D721Med (cell line): ENCODE measurements around the gene USP11.

Experiments used
- DNase-seq: peaks from one replicate; pipeline ENCODE4 v3.0.0; 2011; ENCODE audit warnings: low spot score; ENCODE audit not compliant: insufficient read length
- FAIRE-seq: peaks from 2 replicates; lab custom pipeline; 2011; peaks lifted over from hg19 to GRCh38; lab: Jason Lieb, UNC
- TF ChIP-seq, protein P1 (sequence below): IDR thresholded peaks from 2 replicates; pipeline ENCODE4 v1.5.1; 2012; ENCODE audit warnings: mild to moderate bottlenecking, control low read depth; ENCODE audit not compliant: insufficient read depth; ENCODE audit errors: missing control alignments

The USP11 gene

DNA sequence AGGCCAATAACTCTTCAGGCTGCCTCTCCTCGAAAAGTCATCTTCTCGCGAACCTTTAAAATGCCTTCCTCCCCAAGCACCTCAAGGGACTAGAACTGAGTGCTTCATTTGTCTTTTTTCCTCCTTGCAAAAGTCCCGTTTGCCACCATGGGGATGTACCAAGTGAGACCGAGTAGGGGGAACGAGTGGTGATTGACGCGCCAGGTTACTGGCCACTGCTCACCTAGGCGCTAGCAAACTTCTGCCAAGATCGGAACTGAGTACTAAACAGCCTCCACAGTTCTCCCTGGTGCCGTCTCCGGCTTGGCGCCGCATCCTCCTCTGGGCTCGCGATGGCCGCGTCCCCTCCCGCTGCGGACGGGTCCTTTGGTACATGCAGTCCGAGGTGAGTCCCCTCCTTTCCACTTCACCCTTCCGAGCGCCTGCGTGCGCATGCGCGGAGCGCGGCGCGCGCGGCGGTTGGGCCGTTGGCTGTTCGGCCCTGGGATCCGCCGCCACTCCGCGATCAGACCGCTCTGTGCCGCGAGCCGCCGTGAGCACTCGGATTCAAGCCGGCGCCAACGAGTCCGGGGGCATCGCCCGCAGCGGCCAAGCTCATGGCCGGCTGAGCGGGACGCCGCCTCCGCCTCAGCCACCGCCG lies 14.4 kb upstream of the USP11 start, which contains the start of gene CDK16:
Gene CDK16 (plus strand): TSS at position 402 of the 640 bp plus-strand sequence. CDS start 4,877 bp downstream, outside the sequence.
- DNase-seq: peak; percentile 64
- TF ChIP-seq, protein P1, sequence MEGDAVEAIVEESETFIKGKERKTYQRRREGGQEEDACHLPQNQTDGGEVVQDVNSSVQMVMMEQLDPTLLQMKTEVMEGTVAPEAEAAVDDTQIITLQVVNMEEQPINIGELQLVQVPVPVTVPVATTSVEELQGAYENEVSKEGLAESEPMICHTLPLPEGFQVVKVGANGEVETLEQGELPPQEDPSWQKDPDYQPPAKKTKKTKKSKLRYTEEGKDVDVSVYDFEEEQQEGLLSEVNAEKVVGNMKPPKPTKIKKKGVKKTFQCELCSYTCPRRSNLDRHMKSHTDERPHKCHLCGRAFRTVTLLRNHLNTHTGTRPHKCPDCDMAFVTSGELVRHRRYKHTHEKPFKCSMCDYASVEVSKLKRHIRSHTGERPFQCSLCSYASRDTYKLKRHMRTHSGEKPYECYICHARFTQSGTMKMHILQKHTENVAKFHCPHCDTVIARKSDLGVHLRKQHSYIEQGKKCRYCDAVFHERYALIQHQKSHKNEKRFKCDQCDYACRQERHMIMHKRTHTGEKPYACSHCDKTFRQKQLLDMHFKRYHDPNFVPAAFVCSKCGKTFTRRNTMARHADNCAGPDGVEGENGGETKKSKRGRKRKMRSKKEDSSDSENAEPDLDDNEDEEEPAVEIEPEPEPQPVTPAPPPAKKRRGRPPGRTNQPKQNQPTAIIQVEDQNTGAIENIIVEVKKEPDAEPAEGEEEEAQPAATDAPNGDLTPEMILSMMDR: no peak
- FAIRE-seq: no peak

DNA sequence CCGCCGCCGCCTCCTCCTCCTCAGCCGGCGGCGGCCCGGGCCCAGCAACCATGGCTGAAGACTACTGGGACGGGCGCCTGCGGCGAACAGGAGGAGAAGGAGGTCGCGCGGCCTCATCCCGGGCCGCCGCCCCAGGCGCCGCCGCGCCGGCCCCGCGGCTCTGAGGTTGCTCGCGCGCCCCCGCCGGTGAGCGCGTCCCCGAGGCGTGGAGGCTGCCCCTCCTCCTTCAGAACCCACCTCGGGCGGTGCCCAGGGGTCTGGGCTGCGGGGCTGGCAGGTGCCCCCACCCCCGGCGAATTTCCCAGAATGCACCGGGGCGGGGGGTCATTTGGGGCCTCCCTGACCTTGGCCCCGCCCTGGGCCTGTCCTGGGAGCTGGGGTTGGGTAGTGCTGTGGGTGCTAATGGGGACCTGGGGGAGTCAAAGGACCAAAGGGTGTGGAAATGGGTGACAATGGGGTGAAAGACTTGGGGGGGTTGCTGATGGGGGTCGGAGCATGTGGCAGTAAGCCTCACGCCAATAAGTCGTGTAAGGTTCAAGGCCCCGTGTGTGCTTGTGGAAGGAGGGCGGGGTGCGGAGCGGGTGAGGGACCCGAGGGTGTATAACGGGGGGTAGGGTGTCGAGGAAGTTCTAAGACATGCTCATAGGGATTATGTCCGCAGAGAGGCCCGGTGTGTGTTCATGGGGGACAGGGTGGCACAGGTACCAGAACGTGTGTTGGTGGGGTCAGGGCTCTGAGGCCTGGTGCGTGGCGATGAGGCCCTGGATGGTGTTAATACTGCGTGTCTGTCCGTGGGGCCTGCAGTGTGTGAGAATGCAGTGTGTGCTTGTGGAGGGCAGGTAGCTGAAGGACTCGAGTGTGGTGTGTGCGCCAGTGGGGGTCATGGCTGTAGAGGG lies 13.6 kb upstream of the USP11 start:
- DNase-seq (no peak), FAIRE-seq (no peak)
- TF ChIP-seq, protein P1: no peak

DNA sequence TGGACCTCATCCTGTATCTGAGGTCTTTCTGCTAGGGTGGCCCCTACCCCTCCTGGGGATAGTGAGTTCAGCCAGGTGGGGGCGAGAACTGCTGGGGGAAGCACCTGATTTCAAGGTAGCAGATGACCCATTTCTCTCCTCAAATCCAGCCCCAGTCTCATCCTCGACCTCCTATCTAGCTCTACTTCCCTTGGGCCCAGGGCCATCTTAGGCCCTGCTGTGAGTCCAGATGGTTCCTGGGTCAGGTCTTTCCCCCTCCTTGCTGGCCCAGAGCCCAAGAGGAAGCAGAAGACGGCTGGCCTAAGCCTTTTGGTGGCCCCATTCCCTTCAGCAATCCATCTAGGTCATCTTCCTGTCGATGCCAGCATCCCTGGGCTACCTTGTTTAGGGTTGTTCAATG lies 11.1 kb upstream of the USP11 start:
- DNase-seq (no peak), FAIRE-seq (no peak)
- TF ChIP-seq, protein P1: no peak

DNA sequence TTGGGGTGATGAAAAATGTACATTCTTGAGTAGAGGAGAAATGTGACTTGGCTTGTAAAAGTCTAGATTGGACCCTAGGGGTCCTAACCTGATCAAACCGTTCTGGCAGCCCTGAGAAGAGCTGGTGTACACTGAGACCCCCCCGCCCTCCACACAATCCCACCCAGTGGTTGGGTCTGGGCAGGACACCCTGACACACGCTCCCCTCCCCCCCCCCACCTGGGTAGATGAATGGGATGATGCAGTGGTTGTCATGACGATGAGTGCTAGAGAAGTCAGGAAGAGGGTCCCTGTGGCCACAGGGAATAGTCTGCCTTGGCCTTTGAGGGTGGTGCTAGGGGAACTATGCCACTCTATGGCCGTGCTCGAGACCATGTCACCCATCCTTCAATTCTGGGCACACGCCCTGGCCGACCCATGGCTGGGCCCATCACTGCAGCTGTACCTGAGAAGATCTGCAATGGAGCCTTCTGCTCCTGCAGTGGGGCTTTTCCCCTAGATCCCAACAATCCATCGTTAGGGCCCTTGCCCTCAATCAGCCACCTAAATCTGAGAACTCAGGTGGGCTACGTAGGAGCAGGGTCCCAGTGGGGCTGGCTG lies 10.0 kb upstream of the USP11 start:
- no peak for DNase-seq
- FAIRE-seq: no peak
- TF ChIP-seq, protein P1: no peak

DNA sequence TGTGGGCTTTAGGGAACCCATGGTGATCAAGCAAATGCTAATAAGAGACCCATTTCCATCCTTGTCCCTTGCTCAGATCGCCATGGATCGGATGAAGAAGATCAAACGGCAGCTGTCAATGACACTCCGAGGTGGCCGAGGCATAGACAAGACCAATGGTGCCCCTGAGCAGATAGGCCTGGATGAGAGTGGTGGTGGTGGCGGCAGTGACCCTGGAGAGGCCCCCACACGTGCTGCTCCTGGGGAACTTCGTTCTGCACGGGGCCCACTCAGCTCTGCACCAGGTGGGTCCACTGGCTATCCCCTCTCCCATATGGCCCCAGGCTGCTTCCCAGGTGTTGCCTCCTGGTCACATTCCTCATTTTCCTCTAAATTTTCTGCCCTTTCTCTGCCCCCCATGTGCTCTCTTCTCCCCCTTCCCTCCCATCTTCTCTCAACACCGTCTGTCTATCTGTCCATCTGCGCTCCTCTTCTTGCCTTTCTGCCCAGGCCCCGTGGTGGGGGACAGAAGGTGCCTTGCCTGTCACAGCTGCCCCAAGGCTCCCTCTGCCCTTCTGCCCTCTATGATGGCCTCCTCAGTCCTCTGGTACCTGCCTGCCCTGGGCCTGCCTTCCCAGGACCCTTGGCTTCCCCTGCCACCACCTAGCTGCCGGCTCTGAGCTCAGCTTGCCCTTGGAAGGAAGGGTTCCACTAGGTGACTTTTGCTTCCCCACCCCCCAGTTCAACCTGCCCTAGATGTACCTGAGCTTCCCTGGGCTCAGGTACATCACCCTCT lies 9.1 kb upstream of the USP11 start:
- FAIRE-seq (no peak), DNase-seq (no peak)
- TF ChIP-seq, protein P1: no peak

DNA sequence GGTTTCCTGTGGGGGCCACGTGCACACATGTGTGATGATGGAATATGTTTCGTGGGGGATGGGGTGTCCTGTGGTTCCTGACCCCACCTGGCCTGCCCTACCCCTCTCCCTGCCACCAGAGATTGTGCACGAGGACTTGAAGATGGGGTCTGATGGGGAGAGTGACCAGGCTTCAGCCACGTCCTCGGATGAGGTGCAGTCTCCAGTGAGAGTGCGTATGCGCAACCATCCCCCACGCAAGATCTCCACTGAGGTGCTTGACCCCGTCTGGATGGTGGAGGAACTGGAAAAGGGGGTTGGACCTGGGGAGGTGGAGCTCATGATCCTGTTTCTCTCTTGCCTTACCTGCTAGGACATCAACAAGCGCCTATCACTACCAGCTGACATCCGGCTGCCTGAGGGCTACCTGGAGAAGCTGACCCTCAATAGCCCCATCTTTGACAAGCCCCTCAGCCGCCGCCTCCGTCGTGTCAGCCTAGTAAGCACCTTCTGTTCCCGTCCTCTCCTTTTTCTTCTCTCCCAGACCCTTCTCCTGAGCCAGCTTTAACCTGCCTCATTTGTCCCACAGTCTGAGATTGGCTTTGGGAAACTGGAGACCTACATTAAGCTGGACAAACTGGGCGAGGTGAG lies 8.4 kb upstream of the USP11 start:
- FAIRE-seq (no peak), DNase-seq (no peak)
- TF ChIP-seq, protein P1: no peak
